SK-N-SH (cell line): ENCODE data around the gene PRR35.

Experiments
- CHD2 ChIP-seq: fragments of 150-350 bp; IDR thresholded peaks from 2 replicates; pipeline ENCODE4 v1.6.1; 2018; ENCODE audit warnings: low read length; ENCODE audit not compliant: partially characterized antibody
- EP300 ChIP-seq, 2 experiments: IDR thresholded peaks; 2 replicates each; pipeline versions ENCODE4 v1.4.0 to v1.6.1; 2012; ENCODE audit warnings: borderline replicate concordance in 1 of 2, low read depth in 1 of 2, low read length in 1 of 2
- EZH2phosphoT487 ChIP-seq: fragments of 200-600 bp; sonication (generic); IDR thresholded peaks from 2 replicates; pipeline ENCODE4 v1.6.1; 2017; ENCODE audit warnings: low read depth, mixed run types, mild to moderate bottlenecking, antibody characterized with exemption, moderate library complexity, borderline replicate concordance
- GABPA ChIP-seq: IDR thresholded peaks from 2 replicates; pipeline ENCODE4 v1.4.0; 2012; ENCODE audit warnings: low read depth, mild to moderate bottlenecking
- GATA2 ChIP-seq: sonication (generic); formaldehyde crosslinking; IDR thresholded peaks from 2 replicates; pipeline ENCODE4 v1.5.0; 2020; ENCODE audit warnings: mild to moderate bottlenecking, missing genetic modification reagents
- MXI1 ChIP-seq: IDR thresholded peaks from 2 replicates; pipeline ENCODE4 v1.6.1; 2012; ENCODE audit warnings: mild to moderate bottlenecking, low read depth, low read length, improper control_type of control experiment
- POLR2AphosphoS5 ChIP-seq: IDR thresholded peaks from 2 replicates; pipeline ENCODE4 v1.6.1; 2012; ENCODE audit warnings: low read depth, low read length
- RAD21 ChIP-seq: IDR thresholded peaks from 2 replicates; pipeline ENCODE4 v1.6.1; 2012; ENCODE audit warnings: mild to moderate bottlenecking, low read length
- RFX5 ChIP-seq: IDR thresholded peaks from 2 replicates; pipeline ENCODE4 v1.6.1; 2012; ENCODE audit warnings: mild to moderate bottlenecking, improper control_type of control experiment, low read length
- SIN3A ChIP-seq: IDR thresholded peaks from 2 replicates; pipeline ENCODE4 v1.6.1; 2012; ENCODE audit warnings: low read depth, mild to moderate bottlenecking, low read length, moderate library complexity, borderline replicate concordance
- TF ChIP-seq, protein P1 (sequence below): fragments of 200-600 bp; sonication (generic); IDR thresholded peaks from 2 replicates; pipeline ENCODE4 v1.6.1; 2017; ENCODE audit warnings: antibody characterized with exemption, mild to moderate bottlenecking, moderate library complexity
- TF ChIP-seq, protein P2 (sequence below): IDR thresholded peaks from 2 replicates; pipeline ENCODE4 v1.6.1; 2012; ENCODE audit warnings: mild to moderate bottlenecking, low read depth, low read length, moderate library complexity
- TF ChIP-seq, protein P3 (sequence below): IDR thresholded peaks from 2 replicates; pipeline ENCODE4; 2012
- TF ChIP-seq, protein P4 (sequence below): IDR thresholded peaks from 2 replicates; pipeline ENCODE4 v1.4.0; 2012; ENCODE audit warnings: low read depth

DNA sequence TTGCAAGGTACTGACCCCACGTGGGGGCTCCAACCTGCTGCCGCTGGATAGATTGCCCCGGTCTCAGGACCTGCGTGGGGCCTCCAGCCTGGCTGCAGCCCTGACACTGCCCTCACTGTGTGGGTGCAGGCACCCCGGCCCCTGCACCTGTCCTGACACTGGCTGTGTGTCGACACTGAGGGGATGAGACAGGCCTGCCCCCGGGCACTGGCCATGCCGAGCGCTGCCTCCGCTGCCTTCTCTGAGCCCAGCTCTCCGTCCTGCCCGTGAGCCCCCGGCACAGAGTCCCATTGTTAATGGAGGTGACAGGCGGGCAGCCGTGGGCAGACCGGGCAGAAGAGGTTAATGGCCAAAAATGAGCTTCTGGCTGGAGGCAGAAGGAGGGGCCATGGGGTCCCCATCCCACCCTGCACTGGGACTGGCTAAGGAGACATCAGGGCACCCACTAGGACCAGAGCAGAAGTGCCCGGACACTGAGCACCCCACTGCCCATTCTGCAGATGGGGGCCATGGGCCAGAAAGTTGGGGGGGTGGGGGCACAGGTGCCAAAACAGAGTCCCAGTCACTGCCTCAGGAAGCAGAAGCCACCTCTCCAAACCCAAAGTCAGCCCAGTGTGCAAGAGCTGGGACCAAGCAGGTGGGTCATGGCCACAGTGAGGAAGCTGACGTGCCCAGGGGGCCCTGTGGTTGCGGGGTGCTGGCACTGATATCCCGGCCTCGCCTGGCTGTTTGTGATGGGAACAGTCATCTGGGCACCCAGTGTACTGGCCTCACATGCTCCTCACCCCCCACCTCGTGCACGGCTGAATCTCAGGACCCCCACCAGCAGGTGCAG lies 2.5 kb upstream of the PRR35 start:
- TF ChIP-seq RFX5 (no peak), GABPA (no peak), EP300 (IDR thresholded peaks at IDR 0.05; ENCODE audit: borderline replicate concordance in 1 of 2, low read depth in 1 of 2, low read length in 1 of 2) (no peak), POLR2AphosphoS5 (no peak), GATA2 (no peak), CHD2 (no peak), MXI1 (no peak), RAD21 (no peak), EZH2phosphoT487 (no peak), SIN3A (no peak)
- TF ChIP-seq, protein P1, sequence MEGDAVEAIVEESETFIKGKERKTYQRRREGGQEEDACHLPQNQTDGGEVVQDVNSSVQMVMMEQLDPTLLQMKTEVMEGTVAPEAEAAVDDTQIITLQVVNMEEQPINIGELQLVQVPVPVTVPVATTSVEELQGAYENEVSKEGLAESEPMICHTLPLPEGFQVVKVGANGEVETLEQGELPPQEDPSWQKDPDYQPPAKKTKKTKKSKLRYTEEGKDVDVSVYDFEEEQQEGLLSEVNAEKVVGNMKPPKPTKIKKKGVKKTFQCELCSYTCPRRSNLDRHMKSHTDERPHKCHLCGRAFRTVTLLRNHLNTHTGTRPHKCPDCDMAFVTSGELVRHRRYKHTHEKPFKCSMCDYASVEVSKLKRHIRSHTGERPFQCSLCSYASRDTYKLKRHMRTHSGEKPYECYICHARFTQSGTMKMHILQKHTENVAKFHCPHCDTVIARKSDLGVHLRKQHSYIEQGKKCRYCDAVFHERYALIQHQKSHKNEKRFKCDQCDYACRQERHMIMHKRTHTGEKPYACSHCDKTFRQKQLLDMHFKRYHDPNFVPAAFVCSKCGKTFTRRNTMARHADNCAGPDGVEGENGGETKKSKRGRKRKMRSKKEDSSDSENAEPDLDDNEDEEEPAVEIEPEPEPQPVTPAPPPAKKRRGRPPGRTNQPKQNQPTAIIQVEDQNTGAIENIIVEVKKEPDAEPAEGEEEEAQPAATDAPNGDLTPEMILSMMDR, result no peak
- TF ChIP-seq, protein P2, sequence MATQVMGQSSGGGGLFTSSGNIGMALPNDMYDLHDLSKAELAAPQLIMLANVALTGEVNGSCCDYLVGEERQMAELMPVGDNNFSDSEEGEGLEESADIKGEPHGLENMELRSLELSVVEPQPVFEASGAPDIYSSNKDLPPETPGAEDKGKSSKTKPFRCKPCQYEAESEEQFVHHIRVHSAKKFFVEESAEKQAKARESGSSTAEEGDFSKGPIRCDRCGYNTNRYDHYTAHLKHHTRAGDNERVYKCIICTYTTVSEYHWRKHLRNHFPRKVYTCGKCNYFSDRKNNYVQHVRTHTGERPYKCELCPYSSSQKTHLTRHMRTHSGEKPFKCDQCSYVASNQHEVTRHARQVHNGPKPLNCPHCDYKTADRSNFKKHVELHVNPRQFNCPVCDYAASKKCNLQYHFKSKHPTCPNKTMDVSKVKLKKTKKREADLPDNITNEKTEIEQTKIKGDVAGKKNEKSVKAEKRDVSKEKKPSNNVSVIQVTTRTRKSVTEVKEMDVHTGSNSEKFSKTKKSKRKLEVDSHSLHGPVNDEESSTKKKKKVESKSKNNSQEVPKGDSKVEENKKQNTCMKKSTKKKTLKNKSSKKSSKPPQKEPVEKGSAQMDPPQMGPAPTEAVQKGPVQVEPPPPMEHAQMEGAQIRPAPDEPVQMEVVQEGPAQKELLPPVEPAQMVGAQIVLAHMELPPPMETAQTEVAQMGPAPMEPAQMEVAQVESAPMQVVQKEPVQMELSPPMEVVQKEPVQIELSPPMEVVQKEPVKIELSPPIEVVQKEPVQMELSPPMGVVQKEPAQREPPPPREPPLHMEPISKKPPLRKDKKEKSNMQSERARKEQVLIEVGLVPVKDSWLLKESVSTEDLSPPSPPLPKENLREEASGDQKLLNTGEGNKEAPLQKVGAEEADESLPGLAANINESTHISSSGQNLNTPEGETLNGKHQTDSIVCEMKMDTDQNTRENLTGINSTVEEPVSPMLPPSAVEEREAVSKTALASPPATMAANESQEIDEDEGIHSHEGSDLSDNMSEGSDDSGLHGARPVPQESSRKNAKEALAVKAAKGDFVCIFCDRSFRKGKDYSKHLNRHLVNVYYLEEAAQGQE, result no peak
- TF ChIP-seq, protein P3, sequence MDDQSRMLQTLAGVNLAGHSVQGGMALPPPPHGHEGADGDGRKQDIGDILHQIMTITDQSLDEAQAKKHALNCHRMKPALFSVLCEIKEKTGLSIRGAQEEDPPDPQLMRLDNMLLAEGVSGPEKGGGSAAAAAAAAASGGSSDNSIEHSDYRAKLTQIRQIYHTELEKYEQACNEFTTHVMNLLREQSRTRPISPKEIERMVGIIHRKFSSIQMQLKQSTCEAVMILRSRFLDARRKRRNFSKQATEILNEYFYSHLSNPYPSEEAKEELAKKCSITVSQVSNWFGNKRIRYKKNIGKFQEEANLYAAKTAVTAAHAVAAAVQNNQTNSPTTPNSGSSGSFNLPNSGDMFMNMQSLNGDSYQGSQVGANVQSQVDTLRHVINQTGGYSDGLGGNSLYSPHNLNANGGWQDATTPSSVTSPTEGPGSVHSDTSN, result no peak
- TF ChIP-seq, protein P4, sequence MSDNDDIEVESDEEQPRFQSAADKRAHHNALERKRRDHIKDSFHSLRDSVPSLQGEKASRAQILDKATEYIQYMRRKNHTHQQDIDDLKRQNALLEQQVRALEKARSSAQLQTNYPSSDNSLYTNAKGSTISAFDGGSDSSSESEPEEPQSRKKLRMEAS, result no peak
